GM10248 (cell line): ENCODE data around the gene ATP2B1.

Experiments
- CTCF ChIA-PET: fragments of 300-600 bp; sonication (Branson Sonifier 250); formaldehyde crosslinking; extraction: SDS; loops from one replicate; lab custom pipeline; 2021; ENCODE audit warnings: antibody characterized with exemption; lab: Yijun Ruan, JAX
- POLR2A ChIA-PET: fragments of 350-650 bp; sonication (Branson Sonifier 250); formaldehyde crosslinking; extraction: SDS; loops from one replicate; lab custom pipeline; 2020; ENCODE audit warnings: antibody characterized with exemption; lab: Yijun Ruan, JAX
- DNase-seq: peaks from one replicate; pipeline ENCODE4 v3.0.0; 2012; ENCODE audit errors: extremely low spot score
- CTCF ChIP-seq: IDR thresholded peaks from 2 replicates; pipeline ENCODE4 v1.5.1; 2012; ENCODE audit warnings: mild to moderate bottlenecking, low read depth; ENCODE audit errors: extremely low read depth, missing control alignments, control extremely low read depth

Gene ATP2B1

GRCh38 chr12:89690925-89691324 is 17.7 kb downstream of the ATP2B1 start:
- ChIA-PET CTCF (no interaction called here), POLR2A (no interaction called here)
- no peak for DNase-seq
- no peak for TF ChIP-seq CTCF

- DNase-seq = no peak
- POLR2A ChIA-PET = no interaction called here
- CTCF ChIA-PET = interaction anchor here (1.0 to 2.6 kb wide), 6 partner anchors 9 to 314 kb away, joined by 3 to 8 read pairs (median 4); no protein-coding TSS in a partner anchor
- no peak for TF ChIP-seq CTCF
Observed at GRCh38 chr12:89689306-89689705, 19.3 kb downstream of the ATP2B1 start.

- no peak for DNase-seq
- TF ChIP-seq CTCF = no peak
- ChIA-PET CTCF (no interaction called here), POLR2A (no interaction called here)
Observed at GRCh38 chr12:89686311-89686710, 22.3 kb downstream of the ATP2B1 start.

- no peak for TF ChIP-seq CTCF
- no peak for DNase-seq
- ChIA-PET POLR2A (no interaction called here), CTCF (no interaction called here)
Observed at GRCh38 chr12:89685363-89685972, 23.2 kb downstream of the ATP2B1 start.

- ChIA-PET CTCF (interaction anchor here (1.0 kb wide), 1 partner anchor 13 kb away, joined by 4 read pairs; no protein-coding TSS in a partner anchor), POLR2A (no interaction called here)
- TF ChIP-seq CTCF = no peak
- DNase-seq = no peak
Observed at GRCh38 chr12:89684136-89684535, 24.5 kb downstream of the ATP2B1 start.

GRCh38 chr12:89682284-89682683 is 26.4 kb downstream of the ATP2B1 start:
- no peak for TF ChIP-seq CTCF
- ChIA-PET CTCF (interaction anchor here (0.9 to 1.6 kb wide), 2 partner anchors 13 to 14 kb away, joined by 3 to 4 read pairs; no protein-coding TSS in a partner anchor), POLR2A (no interaction called here)
- DNase-seq = no peak
